GM12878 (cell line): ENCODE measurements around the gene RBM43. TPM values are rescaled to one million over a fixed set of nuclear protein-coding genes. Genes with fewer than 3 reads are reported as not detected.

Source experiments
- ATAC-seq: fragments of 200-7000 bp; cut with Tn5 transposase; 3 replicates; pipeline ENCODE4 v1.9.1; 2020; ENCODE audit warnings: mild to moderate bottlenecking, moderate library complexity
- BruUV-seq: library from RNA; stranded (reverse); fragments of 400-500 nt; replicated peaks from 2 replicates; lab custom pipeline; 2021; lab: Mats Ljungman, UMichigan
- CTCF ChIA-PET: fragments of 300-600 bp; sonication (Branson Sonifier 250); formaldehyde crosslinking; extraction: SDS; loops from one replicate; lab custom pipeline; 2021; ENCODE audit warnings: inconsistent platforms; lab: Yijun Ruan, JAX
- POLR2A ChIA-PET: fragments of 350-600 bp; formaldehyde crosslinking; extraction: SDS; loops from one replicate; lab custom pipeline; 2021; ENCODE audit warnings: inconsistent platforms; lab: Charles Lee
- RAD21 ChIA-PET: fragments of 300-600 bp; sonication (Branson Sonifier 250); formaldehyde crosslinking; loops from one replicate; lab custom pipeline; 2023; ENCODE audit warnings: antibody characterized with exemption; ENCODE audit not compliant: unreplicated experiment; lab: Charles Lee
- SMC1A ChIA-PET: fragments of 300-600 bp; sonication (Branson Sonifier 250); formaldehyde crosslinking; loops from one replicate; lab custom pipeline; 2023; ENCODE audit not compliant: unreplicated experiment, uncharacterized antibody; lab: Charles Lee
- DNase-seq: peaks from one replicate; pipeline ENCODE4 v3.0.0-alpha.2; 2011; ENCODE audit warnings: low read depth, low spot score
- FAIRE-seq: peaks from 3 replicates; lab custom pipeline; 2011; peaks lifted over from hg19 to GRCh38; lab: Jason Lieb, UNC
- H2AFZ ChIP-seq: 2 replicates; pipeline ENCODE4 v1.6.0; 2011; ENCODE audit warnings: low read depth, low read length, control low read depth; ENCODE audit not compliant: control insufficient read depth
- H3K27ac ChIP-seq: 2 replicates; pipeline ENCODE4 v1.5.1; 2011; ENCODE audit warnings: control low read depth; ENCODE audit not compliant: control insufficient read depth, insufficient read depth
- H3K27me3 ChIP-seq, 2 experiments: replicated peaks in 1 of 2; 2 replicates each; pipeline versions ENCODE4 v1.6.0 to v1.6.1; 2011; ENCODE audit warnings: low read length in 1 of 2; ENCODE audit not compliant: control insufficient read depth in 2 of 2, insufficient read depth in 2 of 2
- H3K36me3 ChIP-seq, 2 experiments: 2 replicates each; pipeline ENCODE4 v1.5.1; 2011; ENCODE audit warnings: low read length in 1 of 2; ENCODE audit not compliant: control insufficient read depth in 2 of 2, insufficient read depth in 2 of 2
- H3K4me1 ChIP-seq: 2 replicates; pipeline ENCODE4 v1.6.1; 2011; ENCODE audit warnings: mild to moderate bottlenecking, low read length, moderate library complexity, mixed read lengths; ENCODE audit not compliant: control insufficient read depth, insufficient read depth
- H3K4me2 ChIP-seq: 2 replicates; pipeline ENCODE4 v1.6.0; 2011; ENCODE audit warnings: control low read depth; ENCODE audit not compliant: control insufficient read depth, insufficient read depth
- H3K4me3 ChIP-seq: fragments of 200-600 bp; sonication (generic); 2 replicates; pipeline ENCODE4 v1.5.1; 2016
- H3K79me2 ChIP-seq: 2 replicates; pipeline ENCODE4 v1.6.0; 2011; ENCODE audit warnings: low read length; ENCODE audit not compliant: control insufficient read depth, insufficient read depth
- H3K9ac ChIP-seq: 2 replicates; pipeline ENCODE4 v1.8.0; 2011; ENCODE audit warnings: low read length, control low read depth, mixed read lengths; ENCODE audit not compliant: control insufficient read depth, insufficient read depth
- H3K9me3 ChIP-seq: replicated peaks from 3 replicates; pipeline ENCODE4 v1.5.1; 2011; ENCODE audit warnings: mild to moderate bottlenecking, low read length; ENCODE audit not compliant: control insufficient read depth, insufficient read depth
- H4K20me1 ChIP-seq: 2 replicates; pipeline ENCODE4 v1.6.0; 2011; ENCODE audit not compliant: control insufficient read depth, insufficient read depth
- CEBPB ChIP-seq, 2 experiments: fragments of 150-350 bp in 1 of 2; IDR thresholded peaks; 2 replicates each; pipeline ENCODE4 v1.6.1; 2012 to 2014; ENCODE audit warnings: low read depth in 2 of 2, low read length in 2 of 2, borderline replicate concordance in 1 of 2, inconsistent platforms in 1 of 2
- MLLT1 ChIP-seq: fragments of 450-650 bp; IDR thresholded peaks from 2 replicates; pipeline ENCODE4 v1.6.1; 2016; ENCODE audit warnings: mild to moderate bottlenecking
- MXI1 ChIP-seq: fragments of 150-350 bp; IDR thresholded peaks from 2 replicates; pipeline ENCODE4 v1.6.1; 2011; ENCODE audit warnings: low read depth, mild to moderate bottlenecking, inconsistent platforms, low read length, improper control_type of control experiment
- MYC ChIP-seq: IDR thresholded peaks from 2 replicates; pipeline ENCODE4 v1.6.1; 2011; ENCODE audit warnings: mild to moderate bottlenecking, low read length, moderate library complexity, inconsistent platforms; ENCODE audit not compliant: insufficient read depth, insufficient replicate concordance, insufficient read length, severe bottlenecking
- PBX3 ChIP-seq: IDR thresholded peaks from 2 replicates; pipeline ENCODE4 v1.6.1; 2011; ENCODE audit warnings: mild to moderate bottlenecking, low read depth, low read length, moderate library complexity; ENCODE audit not compliant: insufficient replicate concordance
- RFX5 ChIP-seq: IDR thresholded peaks from 2 replicates; pipeline ENCODE4 v1.6.1; 2011; ENCODE audit warnings: low read depth, low read length, improper control_type of control experiment
- SPI1 ChIP-seq: IDR thresholded peaks from 2 replicates; pipeline ENCODE4 v1.6.1; 2011; ENCODE audit warnings: low read depth, mild to moderate bottlenecking, low read length, moderate library complexity, borderline replicate concordance; ENCODE audit not compliant: insufficient read depth
- WGBS: methylation state at CpG from one replicate; pipeline ENCODE4 v1.1.6; 2016; ENCODE audit warnings: low lambda C conversion rate; ENCODE audit not compliant: insufficient replicate concordance, insufficient coverage; ENCODE audit errors: missing lambda C conversion rate; 5-methylcytosine and 5-hydroxymethylcytosine counted together
- in situ Hi-C: fragments of 300-500 bp; cut with MboI; formaldehyde crosslinking; loops from 9 replicates; pipeline ENCODE4 v1.14.3; 2018; ENCODE audit warnings: mixed read lengths
- intact Hi-C: fragments of 100-400 bp; cut with micrococcal nuclease; formaldehyde crosslinking; loops from one replicate; pipeline ENCODE4 v1.14.2; 2022; ENCODE audit not compliant: unreplicated experiment
- polyA plus RNA-seq, 11 experiments: library from polyadenylated mRNA; depleted of rRNA in 4 of 11; unstranded in 6 of 11; stranded (reverse) in 5 of 11; fragments of >200 nt; fragmentation: Nextera tagmentation in 4 of 11; fragmentation: Illumina TruSeq in 1 of 11; extraction: Ambion mirVana in 4 of 11; extraction: Trizol in 1 of 11; gene quantifications; 1 replicate in 1 of 11; 2 replicates in 10 of 11; pipeline versions ENCODE4 v1.2.1 to v1.2.3, GENCODE V29; 2011 to 2016; ENCODE audit warnings: inconsistent platforms in 2 of 11, missing spikeins in 2 of 11, low read depth in 1 of 11
- total RNA-seq, 4 experiments: library from RNA; depleted of rRNA in 3 of 4; stranded (reverse); fragments of >200 nt in 3 of 4; fragmentation: Illumina TruSeq in 1 of 4; extraction: Trizol in 1 of 4; gene quantifications; 2 replicates each; pipeline versions ENCODE4 v1.2.1 to v1.2.3, GENCODE V29; 2013 to 2021

RBM43 gene
- total and polyA plus RNA-seq, 10 of the 15 experiments (the other 5 are each of a cell fraction or from before 2014, with no cell fraction given) = 0.86 to 5.3 (median 2.6) TPM

- no peak for TF ChIP-seq SPI1
- no peak for TF ChIP-seq RFX5
- TF ChIP-seq MXI1 = no peak
- no peak for TF ChIP-seq MYC
- TF ChIP-seq MLLT1 = no peak
Measured at GRCh38 chr2:151271824-151272223, 10.2 kb upstream of the RBM43 start (continued).

GRCh38 chr2:151269798-151270568 lies 8.3 kb upstream of the RBM43 start:
- TF ChIP-seq CEBPB (IDR thresholded peaks at IDR 0.05; ENCODE audit: borderline replicate concordance in 1 of 2, low read depth in 2 of 2, low read length in 2 of 2) (no peak), PBX3 (no peak)
- H3K27ac ChIP-seq = no peak overlapping the region
- H2AFZ ChIP-seq = no peak overlapping the region
- POLR2A ChIA-PET = interaction anchor here (0.6 kb wide), 1 partner anchor 17 kb away, joined by 3 read pairs; no protein-coding TSS in a partner anchor
- ATAC-seq (no peak), FAIRE-seq (no peak), DNase-seq (no peak)
- in situ Hi-C loops = no loop called here
- H3K4me1 ChIP-seq = no peaks in the 10 kb centered on the region
- 97% methylated on average over 3 of the region's 3 CpGs for WGBS
- peaks cover 3 to 11% of the 10 kb centered on the region in 2 experiments; a peak in 3 of 4 replicates for H3K36me3 ChIP-seq
- no peak overlapping the region for H3K4me3 ChIP-seq
- no peak overlapping the region for H3K9ac ChIP-seq
- no peaks in the 10 kb centered on the region; the same call in 2 of the 3 replicates for H3K9me3 ChIP-seq
- H4K20me1 ChIP-seq = no peaks in the 10 kb centered on the region
- no TSS peak for BruUV-seq
- SMC1A ChIA-PET = interaction anchor here (0.6 kb wide), 1 partner anchor 100 kb away, joined by 3 read pairs; no protein-coding TSS in a partner anchor
- RAD21 ChIA-PET = no interaction called here
- intact Hi-C loops = no loop called here
- no peak overlapping the region for H3K4me2 ChIP-seq
- no peaks in the 10 kb centered on the region for H3K27me3 ChIP-seq
- no peaks in the 10 kb centered on the region for H3K79me2 ChIP-seq
- CTCF ChIA-PET = interaction anchor here (0.6 kb wide), 1 partner anchor 450 kb away, joined by 3 read pairs; no protein-coding TSS in a partner anchor
